GM21786 (cell line): Measurements from ENCODE around the gene HLA-DMB.
"Not testable (repeated sequence)": the region's sequence is repeated elsewhere in the genome, so short reads cannot be mapped to it uniquely, and the experiment has no call there.

Experiments used
- ATAC-seq: cut with Tn5 transposase; IDR thresholded peaks from one replicate; pipeline ENCODE4 v1.9.1; 2021; ENCODE audit not compliant: unreplicated experiment

The HLA-DMB gene

GRCh38 chr6:32952817-32953739, 12.2 kb upstream of the HLA-DMB start, which contains the start of gene HLA-DMA:
Gene HLA-DMA (minus strand): TSS chr6:32953097. CDS start chr6:32953036, 61 bp downstream.
- ATAC-seq: peak; percentile 91

- no peak for ATAC-seq
Measured at GRCh38 chr6:32950449-32950848, 9.6 kb upstream of the HLA-DMB start.

DNA sequence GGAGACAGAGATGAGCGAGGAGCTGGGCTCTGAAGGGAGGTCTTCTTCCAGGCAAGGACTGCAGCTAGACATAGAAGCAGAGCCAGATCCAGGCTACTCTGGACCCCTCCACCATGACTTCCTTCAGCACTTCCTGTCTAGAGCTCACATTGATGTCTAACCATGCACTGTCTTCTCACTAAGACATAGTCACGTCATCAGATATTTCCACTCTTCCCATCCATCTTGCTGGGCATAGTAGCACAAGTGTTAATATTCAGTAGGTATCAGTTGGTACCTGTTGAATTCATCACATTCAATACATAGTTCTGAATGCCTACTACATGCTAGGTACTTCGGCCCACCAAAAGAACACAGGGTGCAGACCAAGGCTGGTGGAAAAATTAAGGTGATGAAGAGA, 9.2 kb upstream of the HLA-DMB start:
- ATAC-seq: no peak

GRCh38 chr6:32949113-32949512, 8.3 kb upstream of the HLA-DMB start:
- no peak for ATAC-seq

DNA sequence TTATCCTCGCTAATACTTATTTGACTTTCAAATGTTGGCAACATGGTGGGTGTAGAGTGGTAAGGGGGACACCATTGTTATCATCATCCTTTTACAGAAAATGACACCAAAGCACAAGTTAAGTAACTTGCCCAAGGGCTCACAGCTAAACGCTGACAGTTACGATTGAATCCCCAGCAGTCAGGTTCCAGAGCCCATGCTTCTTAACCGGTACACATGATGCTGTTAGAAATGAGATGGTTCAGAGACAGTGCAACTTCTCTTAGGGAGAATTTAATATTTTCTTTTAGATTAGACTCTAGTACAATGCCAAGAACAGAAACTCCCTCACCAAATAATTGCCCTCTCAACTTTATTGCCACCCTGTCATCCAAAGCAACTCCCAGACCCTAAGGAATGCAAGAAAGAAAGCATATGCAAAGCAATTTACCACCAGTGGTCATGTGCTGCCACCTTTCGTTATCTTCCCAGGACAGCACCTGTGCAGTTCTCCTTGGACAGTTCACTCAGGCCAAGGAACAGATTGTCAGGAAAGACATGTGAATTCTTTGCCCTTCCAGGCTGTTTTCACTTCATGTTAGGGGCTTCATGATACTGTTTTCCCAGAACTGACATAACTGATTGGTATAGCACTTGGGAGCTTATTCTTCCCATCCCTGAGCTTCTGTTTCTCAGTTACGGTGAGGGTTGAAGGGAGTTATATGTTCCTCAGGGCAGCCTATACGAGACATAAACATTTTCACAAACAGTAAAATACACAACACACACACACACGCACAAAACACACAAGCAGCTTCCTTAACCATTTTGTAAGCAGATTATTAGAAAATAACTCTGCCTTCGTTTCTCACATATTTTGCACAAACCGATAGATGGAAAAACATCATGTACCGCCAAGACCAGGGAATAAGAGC, 7.0 kb upstream of the HLA-DMB start:
- ATAC-seq: no peak

DNA sequence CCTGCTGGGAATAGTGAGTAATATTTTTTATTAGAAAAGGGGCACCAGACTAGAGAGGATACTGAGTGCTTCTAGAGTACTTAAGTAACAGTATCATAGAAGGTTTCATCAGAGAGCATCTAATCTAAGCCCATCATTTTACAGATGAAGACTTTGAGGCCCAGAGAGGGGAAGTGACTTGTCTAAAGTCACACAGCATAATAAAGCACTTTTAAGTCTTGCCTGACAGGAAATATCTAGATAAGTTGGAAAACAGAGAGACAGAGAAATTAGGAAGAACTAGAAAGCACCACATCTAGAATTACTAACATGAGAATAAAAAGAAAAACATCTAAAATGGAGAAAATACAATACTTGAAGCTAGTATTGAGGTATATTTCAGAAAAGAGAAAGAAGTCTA, 6.1 kb upstream of the HLA-DMB start:
- ATAC-seq: no peak

DNA sequence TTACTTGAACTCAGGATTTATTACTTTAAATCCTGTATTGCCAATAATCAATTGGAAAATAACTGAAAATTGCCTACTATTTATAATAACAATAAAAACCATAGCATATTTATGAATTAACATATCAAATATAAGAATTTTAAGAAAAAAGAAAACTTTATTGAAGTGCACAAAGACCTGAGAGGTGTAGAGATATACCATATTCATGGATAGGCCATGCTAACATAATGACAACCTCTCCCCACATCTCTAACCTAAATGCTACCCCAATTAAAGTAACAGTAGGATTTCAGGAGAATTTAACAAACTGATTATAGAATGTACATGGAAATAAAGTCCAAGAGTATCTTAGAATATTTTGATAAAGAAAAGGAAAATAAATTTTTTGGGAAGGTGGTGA, 5.1 kb upstream of the HLA-DMB start:
- ATAC-seq: no peak

- no peak for ATAC-seq
Measured at GRCh38 chr6:32945108-32945760, 4.4 kb upstream of the HLA-DMB start.

DNA sequence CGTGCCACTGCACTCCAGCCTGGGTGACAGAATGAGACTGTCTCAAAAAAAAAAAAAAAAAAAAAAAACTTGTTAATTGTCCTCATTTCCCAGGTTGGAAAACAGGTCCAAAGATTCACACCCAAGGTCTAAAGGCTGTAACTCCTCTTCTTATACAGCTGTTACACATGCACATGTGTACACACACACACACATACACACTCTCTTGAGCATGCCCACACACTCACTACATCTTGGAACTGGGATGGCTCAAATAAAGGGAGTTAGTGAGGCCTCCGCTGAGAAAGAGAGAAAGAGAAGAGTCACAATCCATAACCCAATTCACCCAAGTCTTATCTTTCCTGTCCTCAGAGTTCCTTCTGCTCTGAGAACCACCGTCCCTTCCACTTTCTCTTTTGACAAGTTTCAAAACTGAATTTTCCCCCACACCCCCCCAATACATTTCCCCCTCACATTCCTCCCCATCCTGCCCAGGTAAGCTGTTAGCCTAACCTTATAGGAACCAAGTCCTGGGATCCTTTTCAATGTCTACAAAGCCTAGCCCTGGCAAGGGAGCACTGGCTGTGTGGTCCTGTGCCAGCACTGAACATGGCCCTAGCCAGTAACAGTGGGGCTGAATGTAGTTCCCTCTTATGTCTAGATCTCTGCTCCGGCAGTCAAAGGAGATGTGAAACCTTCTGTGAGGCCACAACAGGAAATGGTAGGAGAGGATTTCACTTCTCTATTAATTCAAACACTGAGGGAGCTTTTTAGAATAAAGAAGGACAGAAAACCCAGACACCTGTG, 3.2 kb upstream of the HLA-DMB start:
- peak; percentile 43 for ATAC-seq

DNA sequence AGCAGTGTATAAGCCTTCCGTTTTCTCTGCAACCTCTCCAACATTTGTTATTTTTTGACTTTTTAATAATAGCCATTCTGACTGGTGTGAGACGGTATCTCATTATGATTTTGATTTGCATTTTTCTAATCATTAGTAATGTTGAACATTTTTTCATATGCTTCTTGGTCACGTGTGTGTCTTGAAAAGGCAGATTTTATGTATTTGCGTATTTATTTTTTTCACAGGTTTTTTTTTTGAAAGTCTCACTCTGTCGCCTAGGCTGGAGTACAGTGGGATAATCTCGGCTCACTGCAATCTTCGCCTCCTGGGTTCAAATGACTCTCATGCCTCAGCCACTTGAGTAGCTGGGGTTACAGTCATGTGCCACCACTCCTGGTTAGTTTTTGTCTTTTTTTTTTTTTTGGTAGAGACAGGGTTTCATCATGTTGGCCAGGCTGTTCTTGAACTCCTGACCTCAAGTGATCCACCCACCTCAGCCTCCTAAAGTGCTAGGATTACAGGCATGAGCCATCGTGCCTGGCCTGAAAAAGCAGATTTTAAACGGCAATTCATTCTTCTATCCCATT, 1.8 kb upstream of the HLA-DMB start:
- ATAC-seq: not testable (repeated sequence)

- ATAC-seq: peak; percentile 59
Measured at GRCh38 chr6:32941214-32941768, 463 bp upstream of the HLA-DMB start.

DNA sequence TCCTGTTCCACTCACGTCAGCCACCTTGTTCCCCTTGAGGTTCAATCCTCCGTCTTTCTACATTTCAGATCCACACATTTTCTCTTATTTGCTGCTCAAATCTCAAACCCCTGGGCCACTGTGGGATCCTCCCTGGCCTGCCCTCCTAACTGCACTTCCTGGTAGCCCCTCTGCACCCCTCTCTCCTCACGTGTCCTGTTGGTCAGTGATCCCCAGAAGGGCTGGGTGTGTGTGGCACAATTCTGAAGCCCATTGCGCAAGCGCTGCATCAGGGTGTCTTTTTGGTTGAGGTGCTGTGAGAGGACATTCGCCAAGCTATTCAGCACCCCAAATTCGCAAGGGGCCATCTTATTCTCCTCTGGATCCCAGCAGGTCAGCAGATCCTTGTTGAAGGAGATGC, 2.3 kb downstream of the HLA-DMB start:
- no peak for ATAC-seq

GRCh38 chr6:32937230-32937633, 3.6 kb downstream of the HLA-DMB start:
- no peak for ATAC-seq

GRCh38 chr6:32936239-32937152, 4.3 kb downstream of the HLA-DMB start:
- no peak for ATAC-seq

- no peak for ATAC-seq
Measured at GRCh38 chr6:32935551-32936238, 5.1 kb downstream of the HLA-DMB start.

GRCh38 chr6:32933661-32934085, 7.2 kb downstream of the HLA-DMB start:
- no peak for ATAC-seq

DNA sequence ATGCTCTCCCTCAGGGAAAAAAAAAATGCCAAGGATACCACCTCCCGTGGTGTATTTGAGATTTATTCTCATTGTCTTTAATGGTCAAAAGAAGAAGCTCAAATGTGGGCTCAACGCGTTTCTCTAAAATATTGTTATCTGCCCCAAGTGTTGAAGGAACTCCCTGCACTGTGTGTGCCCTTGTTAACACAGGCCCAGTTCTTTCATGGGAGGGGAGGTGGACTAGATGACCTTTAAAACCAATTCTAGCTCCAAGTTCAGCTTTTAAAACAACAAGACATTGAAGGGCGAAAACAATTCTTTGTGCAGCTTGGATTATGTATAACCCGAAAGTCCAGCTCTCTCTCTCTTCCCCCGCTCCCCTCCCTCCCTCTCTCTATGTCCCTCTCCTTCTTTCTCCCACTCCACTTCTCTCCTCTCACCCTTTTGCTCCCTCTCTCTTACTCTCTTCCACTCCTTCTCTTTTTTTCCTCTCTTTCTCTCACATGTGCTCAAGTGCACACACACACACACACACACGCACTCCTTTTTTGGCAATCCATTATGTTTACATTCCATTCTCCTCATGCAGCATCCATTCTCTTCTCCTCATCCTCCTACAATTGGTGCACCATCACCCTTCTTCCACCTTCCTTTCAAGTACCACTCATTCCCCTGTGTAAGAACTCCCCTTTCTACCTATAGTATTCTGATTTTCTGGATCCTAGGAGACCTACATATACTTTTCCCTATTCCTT, 8.5 kb downstream of the HLA-DMB start:
- ATAC-seq: no peak
